ENCODE measurements around the gene HS3ST2.

DNA sequence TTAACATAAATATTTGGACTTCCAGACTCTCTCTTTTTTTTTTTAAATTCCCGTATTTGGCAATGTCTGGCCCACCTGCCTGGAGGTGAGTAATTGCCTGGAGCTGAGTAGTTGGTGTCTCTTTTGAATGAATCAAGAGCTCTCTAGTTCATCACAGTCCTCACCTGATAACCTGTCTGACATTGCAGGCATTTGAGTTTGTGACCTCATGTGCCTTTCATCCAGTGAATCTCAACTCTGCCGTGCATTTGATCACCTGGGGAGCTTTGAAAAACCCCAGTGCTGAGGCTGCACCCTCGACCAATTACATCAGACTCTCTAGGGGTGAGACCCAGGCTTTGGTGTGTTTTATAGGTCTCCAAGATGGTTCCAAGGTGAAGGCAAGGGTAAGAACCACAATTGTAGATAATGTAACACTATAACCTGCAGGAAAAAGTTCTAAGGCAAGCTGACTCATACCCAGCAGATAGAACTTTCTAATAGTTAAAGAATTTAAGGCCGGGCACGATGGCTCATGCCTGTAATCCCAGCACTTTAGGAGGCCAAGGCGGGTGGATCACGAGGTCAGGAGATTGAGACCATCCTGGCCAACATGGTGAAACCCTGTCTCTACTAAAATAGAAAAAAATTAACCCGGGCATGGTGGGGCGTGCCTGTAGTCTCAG, 24.5 kb upstream of the HS3ST2 start:
- TF ChIP-seq, protein P1, sequence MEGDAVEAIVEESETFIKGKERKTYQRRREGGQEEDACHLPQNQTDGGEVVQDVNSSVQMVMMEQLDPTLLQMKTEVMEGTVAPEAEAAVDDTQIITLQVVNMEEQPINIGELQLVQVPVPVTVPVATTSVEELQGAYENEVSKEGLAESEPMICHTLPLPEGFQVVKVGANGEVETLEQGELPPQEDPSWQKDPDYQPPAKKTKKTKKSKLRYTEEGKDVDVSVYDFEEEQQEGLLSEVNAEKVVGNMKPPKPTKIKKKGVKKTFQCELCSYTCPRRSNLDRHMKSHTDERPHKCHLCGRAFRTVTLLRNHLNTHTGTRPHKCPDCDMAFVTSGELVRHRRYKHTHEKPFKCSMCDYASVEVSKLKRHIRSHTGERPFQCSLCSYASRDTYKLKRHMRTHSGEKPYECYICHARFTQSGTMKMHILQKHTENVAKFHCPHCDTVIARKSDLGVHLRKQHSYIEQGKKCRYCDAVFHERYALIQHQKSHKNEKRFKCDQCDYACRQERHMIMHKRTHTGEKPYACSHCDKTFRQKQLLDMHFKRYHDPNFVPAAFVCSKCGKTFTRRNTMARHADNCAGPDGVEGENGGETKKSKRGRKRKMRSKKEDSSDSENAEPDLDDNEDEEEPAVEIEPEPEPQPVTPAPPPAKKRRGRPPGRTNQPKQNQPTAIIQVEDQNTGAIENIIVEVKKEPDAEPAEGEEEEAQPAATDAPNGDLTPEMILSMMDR (IDR thresholded peaks at IDR 0.05; ENCODE audit: low read depth, low read length, poor library complexity, severe bottlenecking): no peak
- no peak for TF ChIP-seq EZH2phosphoT487 (IDR thresholded peaks at IDR 0.05; ENCODE audit: borderline replicate concordance, low read length)
